Mesenchymal stem cell (in vitro differentiated cells and primary cell): ENCODE results near the gene BBS2.
"Not testable (repeated sequence)": the region's sequence is repeated elsewhere in the genome, so short reads cannot be mapped to it uniquely, and the experiment has no call there.

ENCODE experiments used
- DNase-seq: peaks from one replicate; pipeline ENCODE4 v3.0.0-alpha.2; 2013
- H2AFZ ChIP-seq: one replicate; pipeline ENCODE4 v1.6.1; 2013; ENCODE audit warnings: low read depth, mild to moderate bottlenecking, control low read depth, inconsistent platforms, low read length, moderate library complexity
- H2AK5ac ChIP-seq: 2 replicates; pipeline ENCODE4 v1.6.1; 2013; ENCODE audit warnings: low read length, moderate library complexity, mild to moderate bottlenecking, inconsistent platforms; ENCODE audit not compliant: severe bottlenecking
- H2BK120ac ChIP-seq: one replicate; pipeline ENCODE4 v1.6.1; 2013; ENCODE audit warnings: low read depth, mild to moderate bottlenecking, inconsistent platforms, low read length, moderate library complexity
- H2BK12ac ChIP-seq, 2 experiments: one replicate each; pipeline ENCODE4 v1.6.1; 2013; ENCODE audit warnings: inconsistent platforms in 2 of 2, low read length in 2 of 2, mild to moderate bottlenecking in 2 of 2, moderate library complexity in 2 of 2, control low read depth in 1 of 2
- H2BK15ac ChIP-seq: one replicate; pipeline ENCODE4 v1.6.1; 2013; ENCODE audit warnings: mild to moderate bottlenecking, low read depth, inconsistent platforms; ENCODE audit not compliant: poor library complexity, severe bottlenecking
- H2BK5ac ChIP-seq: 2 replicates; pipeline ENCODE4 v1.6.1; 2013; ENCODE audit warnings: low read depth, mild to moderate bottlenecking, low read length, control low read depth, inconsistent platforms; ENCODE audit not compliant: poor library complexity, severe bottlenecking
- H3K14ac ChIP-seq, 2 experiments: one replicate each; pipeline ENCODE4 v1.6.1; 2013; ENCODE audit warnings: inconsistent platforms in 2 of 2, low read length in 2 of 2, control low read depth in 1 of 2, mild to moderate bottlenecking in 1 of 2, moderate library complexity in 1 of 2
- H3K18ac ChIP-seq, 2 experiments: one replicate each; pipeline ENCODE4 v1.6.1; 2013; ENCODE audit warnings: inconsistent platforms in 2 of 2, low read length in 2 of 2, control low read depth in 1 of 2, low read depth in 1 of 2, mild to moderate bottlenecking in 1 of 2
- H3K23ac ChIP-seq, 2 experiments: one replicate each; pipeline ENCODE4 v1.6.1; 2013; ENCODE audit warnings: inconsistent platforms in 2 of 2, low read length in 2 of 2, mild to moderate bottlenecking in 2 of 2, moderate library complexity in 2 of 2, control low read depth in 1 of 2
- H3K27ac ChIP-seq: 2 replicates; pipeline ENCODE4 v1.5.1; 2013; ENCODE audit warnings: mild to moderate bottlenecking, moderate library complexity, low read length, control low read depth, inconsistent platforms; ENCODE audit not compliant: poor library complexity, severe bottlenecking
- H3K27me3 ChIP-seq, 2 experiments: 2 replicates each; pipeline versions ENCODE4 v1.6.1 to v1.7.0; 2013; ENCODE audit warnings: low read length in 2 of 2, mild to moderate bottlenecking in 2 of 2, moderate library complexity in 2 of 2, control low read depth in 1 of 2, inconsistent platforms in 1 of 2; ENCODE audit not compliant: control insufficient read depth in 1 of 2, insufficient read depth in 1 of 2
- H3K36me3 ChIP-seq, 2 experiments: 2 replicates each; pipeline versions ENCODE4 v1.6.1 to v1.7.0; 2013; ENCODE audit warnings: low read length in 2 of 2, control low read depth in 1 of 2, inconsistent platforms in 1 of 2, low read depth in 1 of 2, mild to moderate bottlenecking in 1 of 2; ENCODE audit not compliant: insufficient read depth in 2 of 2, control insufficient read depth in 1 of 2
- H3K4ac ChIP-seq, 2 experiments: one replicate each; pipeline ENCODE4 v1.6.1; 2013; ENCODE audit warnings: inconsistent platforms in 2 of 2, low read length in 2 of 2, mild to moderate bottlenecking in 2 of 2, moderate library complexity in 2 of 2, control low read depth in 1 of 2, low read depth in 1 of 2
- H3K4me1 ChIP-seq: 2 replicates; pipeline ENCODE4 v1.6.1; 2013; ENCODE audit warnings: low read depth, low read length, control low read depth; ENCODE audit not compliant: control insufficient read depth, insufficient read depth
- H3K4me2 ChIP-seq: 2 replicates; pipeline ENCODE4 v1.6.1; 2013; ENCODE audit warnings: low read length, mild to moderate bottlenecking, inconsistent platforms; ENCODE audit not compliant: poor library complexity, severe bottlenecking
- H3K4me3 ChIP-seq, 2 experiments: 2 replicates each; pipeline versions ENCODE4 v1.5.1 to v1.7.0; 2013; ENCODE audit warnings: low read length in 2 of 2, mild to moderate bottlenecking in 2 of 2, control low read depth in 1 of 2, low read depth in 1 of 2; ENCODE audit not compliant: insufficient read depth in 1 of 2
- H3K79me1 ChIP-seq: replicated peaks from 2 replicates; pipeline ENCODE4 v1.6.1; 2013; ENCODE audit warnings: mild to moderate bottlenecking, control low read depth, low read length, inconsistent platforms; ENCODE audit not compliant: poor library complexity, severe bottlenecking
- H3K9ac ChIP-seq: 2 replicates; pipeline ENCODE4 v1.7.0; 2013; ENCODE audit warnings: mild to moderate bottlenecking, low read length, moderate library complexity
- H3K9me3 ChIP-seq: 2 replicates; pipeline ENCODE4 v1.7.0; 2013; ENCODE audit warnings: mild to moderate bottlenecking, low read length; ENCODE audit not compliant: control insufficient read depth
- H4K8ac ChIP-seq: one replicate; pipeline ENCODE4 v1.6.1; 2013; ENCODE audit warnings: inconsistent platforms, mild to moderate bottlenecking, low read length, moderate library complexity
- H4K91ac ChIP-seq: one replicate; pipeline ENCODE4 v1.6.1; 2013; ENCODE audit warnings: mild to moderate bottlenecking, low read length, inconsistent platforms
- WGBS: methylation state at CpG from one replicate; pipeline ENCODE4 v1.1.7; 2013; ENCODE audit warnings: mixed read lengths; 5-methylcytosine and 5-hydroxymethylcytosine counted together

BBS2 gene

GRCh38 chr16:56493126-56493525 lies 26.7 kb downstream of the BBS2 start:
- no peak overlapping the region for H4K91ac ChIP-seq
- H3K27me3 ChIP-seq, result no peaks in the 10 kb centered on the region
- H3K23ac ChIP-seq, result no peak overlapping the region
- H3K4me2 ChIP-seq, result no peak overlapping the region
- no peak overlapping the region for H2BK120ac ChIP-seq
- no peak overlapping the region for H3K27ac ChIP-seq
- no peak for DNase-seq
- no peak overlapping the region for H2BK5ac ChIP-seq
- 100% methylated on average over 1 of the region's 2 CpGs for WGBS
- H4K8ac ChIP-seq, result no peak overlapping the region
- no peak overlapping the region for H3K9ac ChIP-seq
- H3K4me3 ChIP-seq, result no peak overlapping the region
- no peak overlapping the region for H2BK15ac ChIP-seq
- H3K9me3 ChIP-seq, result no peaks in the 10 kb centered on the region
- no peaks in the 10 kb centered on the region for H3K79me1 ChIP-seq
- H2AFZ ChIP-seq, result no peak overlapping the region
- no peaks in the 10 kb centered on the region for H3K4me1 ChIP-seq
- no peak overlapping the region for H3K18ac ChIP-seq
- peaks cover 4 to 67% of the 10 kb centered on the region in 2 experiments for H3K36me3 ChIP-seq
- H2AK5ac ChIP-seq, result no peak overlapping the region
- no peak overlapping the region for H3K14ac ChIP-seq
- H2BK12ac ChIP-seq, result no peak overlapping the region
- no peak overlapping the region for H3K4ac ChIP-seq

DNA sequence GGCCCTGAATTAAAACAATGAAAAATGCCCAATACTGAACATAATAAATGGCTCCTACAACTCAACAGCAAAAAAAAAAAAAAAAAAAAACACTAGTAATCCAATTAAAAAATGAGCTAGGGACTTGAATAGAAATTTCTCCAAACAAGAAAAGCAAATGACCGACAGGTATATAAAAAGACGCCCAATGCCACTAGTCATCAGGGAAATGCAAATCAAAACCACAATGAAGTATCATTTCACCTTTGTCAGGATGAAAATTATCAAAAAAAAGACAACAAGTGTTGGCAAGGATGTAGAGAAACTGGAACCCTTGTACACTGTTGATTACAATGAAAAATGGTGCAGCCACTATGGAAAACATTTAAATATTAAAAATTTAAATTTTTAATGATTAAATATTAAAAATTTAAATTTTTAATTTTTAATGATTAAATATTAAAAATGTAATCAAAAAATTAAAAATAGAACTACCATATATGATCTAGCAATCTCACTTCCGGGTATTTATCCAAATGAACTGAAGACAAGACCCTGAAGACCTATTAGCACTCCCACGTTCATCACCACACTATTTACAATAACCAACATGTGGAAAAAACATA lies 28.1 kb downstream of the BBS2 start:
- Histone ChIP-seq H2BK120ac (no peak overlapping the region), H3K27ac (no peak overlapping the region)

DNA sequence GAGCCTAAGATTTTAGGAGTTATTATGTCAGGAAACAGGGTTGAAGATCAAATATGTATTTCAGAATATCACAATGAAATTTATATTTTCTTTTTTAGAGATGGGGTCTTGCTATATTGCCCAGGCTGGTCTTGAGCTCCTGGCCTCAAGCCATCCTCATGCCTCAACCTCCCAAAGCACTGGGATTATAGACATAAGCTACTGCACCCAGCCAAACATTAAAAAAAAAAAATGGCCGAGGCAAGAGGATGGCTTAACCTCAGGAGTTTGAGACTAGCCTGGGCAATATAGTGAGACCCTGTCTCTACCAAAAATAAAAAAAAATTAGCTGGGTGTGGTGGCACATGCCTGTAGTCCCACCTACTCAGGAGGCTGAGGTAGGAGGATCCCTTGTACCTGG lies 31.0 kb downstream of the BBS2 start:
- H3K4ac ChIP-seq, H2BK5ac ChIP-seq, H4K91ac ChIP-seq, H2BK15ac ChIP-seq, H3K79me1 ChIP-seq, H3K27ac ChIP-seq, H4K8ac ChIP-seq, H3K27me3 ChIP-seq, DNase-seq, H3K9me3 ChIP-seq, H2BK12ac ChIP-seq, H3K18ac ChIP-seq, H2BK120ac ChIP-seq, H2AFZ ChIP-seq, H3K4me3 ChIP-seq, H3K14ac ChIP-seq, H2AK5ac ChIP-seq, H3K23ac ChIP-seq, H3K9ac ChIP-seq, H3K4me1 ChIP-seq, H3K4me2 ChIP-seq: not testable (repeated sequence)
- H3K36me3 ChIP-seq, result peaks cover 4 to 59% of the 10 kb centered on the region in 2 experiments
- no CpG with 5 or more reads among the region's 1 CpG for WGBS

More for the DNA sequence above, 28.1 kb downstream of the BBS2 start:
- no peak overlapping the region for H3K4me3 ChIP-seq
- H3K4me2 ChIP-seq, result no peak overlapping the region
- no peak overlapping the region for H3K14ac ChIP-seq
- H2BK12ac ChIP-seq, result no peak overlapping the region
- no peak overlapping the region for H2BK5ac ChIP-seq
- H3K23ac ChIP-seq, result no peak overlapping the region
- H3K27me3 ChIP-seq, result no peaks in the 10 kb centered on the region
- no peak overlapping the region for H2AK5ac ChIP-seq
- H4K91ac ChIP-seq, result no peak overlapping the region
- no peaks in the 10 kb centered on the region for H3K79me1 ChIP-seq
- H3K18ac ChIP-seq, result no peak overlapping the region
- peaks cover 4 to 55% of the 10 kb centered on the region in 2 experiments for H3K36me3 ChIP-seq
- H3K4me1 ChIP-seq, result no peaks in the 10 kb centered on the region
- H2BK15ac ChIP-seq, result no peak overlapping the region
- H3K9ac ChIP-seq, result no peak overlapping the region
- DNase-seq, result no peak
- H2AFZ ChIP-seq, result no peak overlapping the region
- no peak overlapping the region for H4K8ac ChIP-seq
- H3K9me3 ChIP-seq, result no peaks in the 10 kb centered on the region
- no peak overlapping the region for H3K4ac ChIP-seq
- 72% methylated on average over 3 of the region's 4 CpGs for WGBS

DNA sequence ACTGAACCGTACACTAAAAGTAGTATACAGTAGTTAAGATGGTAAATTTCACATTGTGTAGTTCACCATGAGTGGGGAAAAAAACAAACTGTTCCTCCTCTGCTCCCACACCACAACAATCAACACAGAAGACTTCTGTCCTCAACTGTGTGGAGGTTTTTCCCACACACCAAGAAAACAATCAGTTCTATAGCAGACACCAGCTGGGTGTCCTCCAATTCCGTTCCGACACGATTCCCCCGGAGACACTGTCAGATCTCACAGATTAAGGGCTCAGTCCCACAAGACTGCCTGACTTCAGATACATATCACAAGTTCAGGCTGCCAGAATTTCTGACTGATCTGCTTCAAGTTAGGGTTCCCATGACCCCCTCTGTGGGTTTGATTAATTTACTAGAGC lies 31.8 kb downstream of the BBS2 start:
- Histone ChIP-seq H2BK12ac (no peak overlapping the region), H2BK120ac (no peak overlapping the region), H2BK15ac (no peak overlapping the region), H3K79me1 (no peaks in the 10 kb centered on the region), H3K18ac (no peak overlapping the region), H2AFZ (no peak overlapping the region), H2AK5ac (no peak overlapping the region), H3K27me3 (no peaks in the 10 kb centered on the region), H3K9me3 (no peaks in the 10 kb centered on the region), H3K4ac (no peak overlapping the region), H3K14ac (no peak overlapping the region), H3K4me3 (no peak overlapping the region), H3K36me3 (peaks cover 4 to 58% of the 10 kb centered on the region in 2 experiments), H3K4me1 (no peaks in the 10 kb centered on the region), H4K8ac (no peak overlapping the region), H3K27ac (no peak overlapping the region), H3K9ac (no peak overlapping the region), H3K23ac (no peak overlapping the region), H4K91ac (no peak overlapping the region), H2BK5ac (no peak overlapping the region), H3K4me2 (no peak overlapping the region)
- no peak for DNase-seq
- WGBS, result 90% methylated on average over 4 of the region's 5 CpGs
